Transverse colon (tissue), 4 donors: Measurements from ENCODE around the gene ADAM22. TPM values are rescaled to one million over a fixed set of nuclear protein-coding genes. Genes with fewer than 3 reads are reported as not detected.

Source experiments
- DNase-seq: peaks from one replicate; pipeline ENCODE4 v3.0.0-alpha.2; 2019
- H3K27ac ChIP-seq, 4 donors: fragments of 200-600 bp; sonication (generic); 2 replicates each; pipeline ENCODE4 v1.5.1; 2016 to 2018; ENCODE audit warnings: inconsistent platforms in 4 of 4
- H3K27me3 ChIP-seq: fragments of 200-600 bp; sonication (generic); 2 replicates; pipeline ENCODE4 v1.5.1; 2017; ENCODE audit warnings: inconsistent platforms
- H3K36me3 ChIP-seq, 4 donors: fragments of 200-600 bp; sonication (generic); 2 replicates each; pipeline ENCODE4 v1.5.1; 2017 to 2019; ENCODE audit warnings: inconsistent platforms in 4 of 4
- H3K4me1 ChIP-seq, 4 donors: fragments of 200-600 bp; sonication (generic); 2 replicates each; pipeline ENCODE4 v1.5.1; 2017 to 2020; ENCODE audit warnings: inconsistent platforms in 4 of 4
- H3K4me3 ChIP-seq, 4 donors: fragments of 200-600 bp; sonication (generic); 1 replicate in 1 of 4; 2 replicates in 3 of 4; pipeline versions ENCODE4 v1.5.1 to v1.6.1; 2017 to 2019; ENCODE audit warnings: inconsistent platforms in 4 of 4
- H3K9me3 ChIP-seq, 2 donors: fragments of 200-600 bp; sonication (generic); 2 replicates each; pipeline ENCODE4 v1.5.1; 2017 to 2019; ENCODE audit warnings: inconsistent platforms in 2 of 2
- CTCF ChIP-seq, 5 experiments: fragments of 200-600 bp in 3 of 5; fragments of 450-650 bp in 2 of 5; sonication (generic) in 3 of 5; IDR thresholded peaks; 1 replicate in 2 of 5; 2 replicates in 3 of 5; pipeline ENCODE4 v1.5.1; 2016 to 2017; ENCODE audit warnings: antibody characterized with exemption in 5 of 5, inconsistent platforms in 3 of 5, mild to moderate bottlenecking in 2 of 5, moderate library complexity in 1 of 5
- EP300 ChIP-seq: sonication (generic); formaldehyde crosslinking; IDR thresholded peaks from one replicate; pipeline ENCODE4 v1.6.1; 2017; ENCODE audit warnings: antibody characterized with exemption, low read depth
- POLR2A ChIP-seq: fragments of 450-650 bp; IDR thresholded peaks from one replicate; pipeline ENCODE4 v1.6.1; 2016; ENCODE audit warnings: antibody characterized with exemption, mild to moderate bottlenecking, moderate library complexity
- POLR2AphosphoS5 ChIP-seq, 3 donors: sonication (generic); formaldehyde crosslinking; IDR thresholded peaks; one replicate each; pipeline ENCODE4 v1.6.1; 2016; ENCODE audit warnings: antibody characterized with exemption in 3 of 3
- WGBS, 2 donors: methylation state at CpG; one replicate each; pipeline ENCODE4 v1.1.5; 2018; ENCODE audit warnings: low coverage in 1 of 2; 5-methylcytosine and 5-hydroxymethylcytosine counted together
- in situ Hi-C, 4 donors: fragments of 200-750 bp; cut with MboI; loops; one replicate each; pipeline versions ENCODE4 v1.15.0 to v1.15.1; 2017; ENCODE audit warnings: low sequenced_read_pairs in 3 of 4, low pct_ligation_motif_present in 1 of 4, low pct_unique_long_range_greater_than_20kb in 1 of 4
- intact Hi-C: fragments of 100-400 bp; cut with DNase I; formaldehyde crosslinking; loops from one replicate; pipeline ENCODE4 v1.15.1; 2023; ENCODE audit warnings: low total_unique reads
- total RNA-seq, 4 donors: library from RNA; depleted of rRNA; stranded (reverse); fragments of >200 nt; gene quantifications; one replicate each; pipeline ENCODE4 v1.1.0, GENCODE V29; 2016

The ADAM22 gene
- total RNA-seq, 4 donors from 2014 or later, result 3.8 to 17.3 (median 6.0) TPM

- H3K27ac ChIP-seq, result no peak overlapping the region
- no peak overlapping the region for H3K4me3 ChIP-seq
- no peak for DNase-seq
- 80 to 82% methylated on average over 1 of the region's 1 CpG for WGBS, 2 donors
- TF ChIP-seq CTCF (IDR thresholded peaks at IDR 0.05) (no peak), EP300 (no peak), POLR2AphosphoS5 (IDR thresholded peaks at IDR 0.05) (no peak), POLR2A (no peak)
- H3K4me1 ChIP-seq, result no peaks in the 10 kb centered on the region
- no peaks in the 10 kb centered on the region for H3K36me3 ChIP-seq
- H3K27me3 ChIP-seq, result no peaks in the 10 kb centered on the region
- intact Hi-C loops, result no loop called here
- in situ Hi-C loops, result no loop called here
- H3K9me3 ChIP-seq, result no peaks in the 10 kb centered on the region
Observed at GRCh38 chr7:88090240-88090639, 156.2 kb downstream of the ADAM22 start.

DNA sequence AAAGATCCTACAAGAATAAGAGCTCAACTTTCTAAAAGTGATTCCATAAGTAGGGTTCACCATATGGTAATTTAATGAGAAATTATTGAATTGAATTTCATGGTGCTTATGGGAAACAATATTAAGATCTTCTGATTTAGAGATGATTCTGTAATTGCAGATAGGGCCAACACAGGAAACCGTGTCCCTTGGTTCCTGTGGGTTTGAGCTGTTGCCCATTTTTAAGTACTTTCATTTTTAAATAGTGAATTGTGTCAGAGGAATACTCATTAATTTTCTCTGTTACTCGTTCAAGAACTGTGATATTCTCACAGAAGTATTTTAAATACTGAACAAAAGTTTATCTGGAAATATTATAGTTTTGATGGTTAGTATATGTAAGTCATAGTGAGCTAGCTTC lies 156.6 kb downstream of the ADAM22 start:
- no peaks in the 10 kb centered on the region for H3K36me3 ChIP-seq
- no peaks in the 10 kb centered on the region for H3K9me3 ChIP-seq
- H3K27ac ChIP-seq, result no peak overlapping the region
- 39 to 41% methylated on average over 2 of the region's 2 CpGs for WGBS, 2 donors
- H3K4me1 ChIP-seq, result no peaks in the 10 kb centered on the region
- H3K27me3 ChIP-seq, result no peaks in the 10 kb centered on the region
- H3K4me3 ChIP-seq, result no peak overlapping the region
- TF ChIP-seq EP300 (no peak), POLR2AphosphoS5 (IDR thresholded peaks at IDR 0.05) (no peak), POLR2A (no peak), CTCF (IDR thresholded peaks at IDR 0.05) (no peak)
- in situ Hi-C loops, result no loop called here
- no peak for DNase-seq
- intact Hi-C loops, result no loop called here

GRCh38 chr7:88091988-88092675 lies 158.1 kb downstream of the ADAM22 start:
- Histone ChIP-seq H3K36me3 (no peaks in the 10 kb centered on the region), H3K4me1 (no peaks in the 10 kb centered on the region), H3K4me3 (no peak overlapping the region), H3K9me3 (no peaks in the 10 kb centered on the region), H3K27ac (no peak overlapping the region), H3K27me3 (no peaks in the 10 kb centered on the region)
- intact Hi-C loops, result no loop called here
- in situ Hi-C loops, result no loop called here
- TF ChIP-seq CTCF (IDR thresholded peaks at IDR 0.05), result no peak
- no peak for TF ChIP-seq POLR2A
- no peak for TF ChIP-seq EP300
- TF ChIP-seq POLR2AphosphoS5 (IDR thresholded peaks at IDR 0.05), result no peak
- no peak for DNase-seq
- 77 to 79% methylated on average over 3 of the region's 3 CpGs for WGBS, 2 donors

DNA sequence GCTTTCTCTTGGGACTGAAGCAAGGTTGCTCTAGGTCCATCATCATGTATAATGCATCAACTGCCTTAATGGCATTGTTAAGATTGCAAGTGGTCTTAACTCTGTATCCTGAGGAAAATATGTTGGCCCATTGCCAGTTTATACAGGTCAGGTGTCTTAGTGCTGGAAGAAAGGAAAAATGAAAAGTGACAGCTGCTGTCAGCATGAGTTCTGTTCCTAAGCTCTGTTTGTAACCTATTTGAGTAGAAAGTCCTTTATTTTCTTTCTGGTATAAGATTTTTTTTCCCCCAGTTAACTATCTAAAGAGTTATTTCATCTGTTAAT lies 158.6 kb downstream of the ADAM22 start:
- Histone ChIP-seq H3K4me3 (no peak overlapping the region), H3K27me3 (no peaks in the 10 kb centered on the region), H3K9me3 (no peaks in the 10 kb centered on the region), H3K36me3 (no peaks in the 10 kb centered on the region), H3K27ac (no peak overlapping the region), H3K4me1 (no peaks in the 10 kb centered on the region)
- intact Hi-C loops, result no loop called here
- in situ Hi-C loops, result no loop called here
- TF ChIP-seq CTCF (IDR thresholded peaks at IDR 0.05) (no peak), EP300 (no peak), POLR2A (no peak), POLR2AphosphoS5 (IDR thresholded peaks at IDR 0.05) (no peak)
- DNase-seq, result no peak
